Adrenal gland (tissue), 12 donors: ENCODE measurements around the gene CFH. TPM values are rescaled to one million over a fixed set of nuclear protein-coding genes. Genes with fewer than 3 reads are reported as not detected.
"Not testable (repeated sequence)": the region's sequence is repeated elsewhere in the genome, so short reads cannot be mapped to it uniquely, and the experiment has no call there.

Experiments
- DNase-seq, 7 donors: peaks; one replicate each; pipeline ENCODE4 v3.0.0-alpha.2; 2019 to 2020
- H3K27ac ChIP-seq, 5 donors: fragments of 200-600 bp; sonication (generic) in 4 of 5; 1 replicate in 3 of 5; 2 replicates in 2 of 5; pipeline versions ENCODE4 v1.5.1 to v1.8.0; 2016 to 2020; ENCODE audit warnings: mild to moderate bottlenecking in 1 of 5
- H3K27me3 ChIP-seq: fragments of 200-600 bp; 2 replicates; pipeline ENCODE4 v1.8.0; 2021
- H3K36me3 ChIP-seq, 2 donors: fragments of 200-600 bp; replicated peaks in 1 of 2; 1 replicate in 1 of 2; 2 replicates in 1 of 2; pipeline versions ENCODE4 v1.5.1 to v1.8.0; 2018 to 2022
- H3K4me1 ChIP-seq, 2 donors: fragments of 200-600 bp; replicated peaks in 1 of 2; 1 replicate in 1 of 2; 2 replicates in 1 of 2; pipeline versions ENCODE4 v1.5.1 to v1.8.0; 2018 to 2021
- H3K4me3 ChIP-seq, 4 donors: fragments of 200-600 bp; sonication (generic) in 3 of 4; one replicate each; pipeline ENCODE4 v1.5.1; 2016 to 2018
- H3K9me3 ChIP-seq, 3 donors: fragments of 200-600 bp; sonication (generic) in 1 of 3; replicated peaks in 1 of 3; 1 replicate in 2 of 3; 2 replicates in 1 of 3; pipeline versions ENCODE4 v1.5.1 to v1.8.0; 2016 to 2021
- CTCF ChIP-seq, 6 experiments: fragments of 450-650 bp in 4 of 6; fragments of 200-600 bp in 2 of 6; sonication (generic) in 1 of 6; IDR thresholded peaks; 1 replicate in 5 of 6; 2 replicates in 1 of 6; pipeline versions ENCODE4 v1.5.1 to v1.8.0; 2016 to 2021; ENCODE audit warnings: antibody characterized with exemption in 6 of 6, mild to moderate bottlenecking in 2 of 6, moderate library complexity in 1 of 6
- POLR2A ChIP-seq, 2 donors: fragments of 450-650 bp; IDR thresholded peaks; one replicate each; pipeline ENCODE4 v1.6.1; 2017; ENCODE audit warnings: antibody characterized with exemption in 2 of 2, mild to moderate bottlenecking in 2 of 2, moderate library complexity in 1 of 2
- WGBS, 4 donors: extraction: QIAGEN DNeasy Blood & Tissue Kit in 2 of 4; methylation state at CpG; one replicate each; pipeline versions ENCODE4 v1.1.5 to v1.1.7; 2013 to 2017; 5-methylcytosine and 5-hydroxymethylcytosine counted together
- intact Hi-C, 2 donors: fragments of 100-400 bp; cut with DNase I; formaldehyde crosslinking; loops; one replicate each; pipeline versions ENCODE4 v1.14.1 to v1.15.0; 2022 to 2023
- polyA plus RNA-seq, 3 donors: library from polyadenylated mRNA; stranded (reverse); fragments of 200-250 nt in 2 of 3; fragments of 350-450 nt in 1 of 3; fragmentation: Illumina TruSeq in 1 of 3; extraction: RNeasy Lipid Tissue Mini Kit (QIAGEN cat#74804) in 1 of 3; gene quantifications; one replicate each; pipeline ENCODE4 v1.2.3, GENCODE V29; 2013 to 2014
- total RNA-seq, 9 donors: library from RNA; depleted of rRNA in 4 of 9; stranded (reverse); fragments of >200 nt in 4 of 9; fragments of 120-200 nt in 1 of 9; fragmentation: NEBNext Ultra II Directional in 1 of 9; extraction: Animal tissue kit (Norgen Biotek cat#: 25700) in 1 of 9; gene quantifications; one replicate each; pipeline versions ENCODE4 v1.1.0 to v1.2.4, GENCODE V29; 2013 to 2023
- donor health status: healthy with polysubstance abuse.
- donor health status: Bipolar disorder and iron deficiency.
- donor health status: DM: yes; HTN: yes; CAD: no.
- donor health status: DM: no; HTN: no; CAD: no.
- donor health status: DM: no; HTN: no; CAD: no.
- donor health status: DM: yes; HTN: yes; CAD: no.

Gene CFH
- total and polyA plus RNA-seq, 12 donors, result 33.0 to 151 (median 74.4) TPM

GRCh38 chr1:196689001-196689400, 37.2 kb downstream of the CFH start:
- 86 to 90% (median 88%) methylated on average over 3 of the region's 3 CpGs for WGBS, 4 donors
- intact Hi-C loops, result no loop called here

GRCh38 chr1:196690582-196690981, 38.7 kb downstream of the CFH start:
- no peak for TF ChIP-seq CTCF (IDR thresholded peaks at IDR 0.05)
- no peak for TF ChIP-seq POLR2A (IDR thresholded peaks at IDR 0.05)
- H3K36me3 ChIP-seq, result no peaks in the 10 kb centered on the region
- WGBS, 4 donors, result 62 to 76% (median 72%) methylated on average over 5 of the region's 5 CpGs
- DNase-seq, result no peak
- intact Hi-C loops, result no loop called here
- H3K27me3 ChIP-seq, result no peaks in the 10 kb centered on the region
- H3K4me1 ChIP-seq, result no peaks in the 10 kb centered on the region
- H3K9me3 ChIP-seq, result no peaks in the 10 kb centered on the region
- no peak overlapping the region for H3K4me3 ChIP-seq
- no peak overlapping the region for H3K27ac ChIP-seq

More at GRCh38 chr1:196689001-196689400, 37.2 kb downstream of the CFH start:
- H3K4me1 ChIP-seq, result no peaks in the 10 kb centered on the region
- H3K36me3 ChIP-seq, result no peaks in the 10 kb centered on the region
- no peaks in the 10 kb centered on the region for H3K27me3 ChIP-seq
- H3K27ac ChIP-seq, result no peak overlapping the region
- no peak for DNase-seq
- TF ChIP-seq CTCF (IDR thresholded peaks at IDR 0.05), result no peak
- TF ChIP-seq POLR2A (IDR thresholded peaks at IDR 0.05), result no peak
- H3K4me3 ChIP-seq, result no peak overlapping the region
- H3K9me3 ChIP-seq, result no peaks in the 10 kb centered on the region

GRCh38 chr1:196698993-196699392, 47.1 kb downstream of the CFH start:
- Histone ChIP-seq H3K27me3 (no peaks in the 10 kb centered on the region), H3K4me3 (no peak overlapping the region), H3K4me1 (no peaks in the 10 kb centered on the region), H3K27ac (no peak overlapping the region), H3K36me3 (no peaks in the 10 kb centered on the region), H3K9me3 (no peaks in the 10 kb centered on the region)
- intact Hi-C loops, result no loop called here
- 91 to 97% (median 94%) methylated on average over 2 of the region's 2 CpGs for WGBS, 4 donors
- no peak for TF ChIP-seq CTCF (IDR thresholded peaks at IDR 0.05)
- TF ChIP-seq POLR2A (IDR thresholded peaks at IDR 0.05), result no peak
- DNase-seq, result no peak

GRCh38 chr1:196701144-196701543, 49.3 kb downstream of the CFH start:
- TF ChIP-seq CTCF (IDR thresholded peaks at IDR 0.05) (no peak), POLR2A (IDR thresholded peaks at IDR 0.05) (no peak)
- no peak overlapping the region for H3K27ac ChIP-seq
- H3K27me3 ChIP-seq, result no peaks in the 10 kb centered on the region
- no peak for DNase-seq
- H3K9me3 ChIP-seq, result no peaks in the 10 kb centered on the region
- intact Hi-C loops, result no loop called here
- no peak overlapping the region for H3K4me3 ChIP-seq
- H3K4me1 ChIP-seq, result no peaks in the 10 kb centered on the region
- H3K36me3 ChIP-seq, result no peaks in the 10 kb centered on the region
- 60 to 66% (median 63%) methylated on average over 1 of the region's 1 CpG for whole genome bisulfite sequencing, 4 donors

- H3K4me1 ChIP-seq, H3K36me3 ChIP-seq, H3K4me3 ChIP-seq, H3K27me3 ChIP-seq, H3K9me3 ChIP-seq, intact Hi-C loops, DNase-seq, H3K27ac ChIP-seq: not testable (repeated sequence)
- 65 to 81% (median 69%) methylated on average over 2 of the region's 2 CpGs for WGBS, 4 donors
Measured at GRCh38 chr1:196709892-196710291, 58.0 kb downstream of the CFH start.
